GM19023 (cell line): ENCODE results near the gene EDARADD.
"Not testable (repeated sequence)": the region's sequence is repeated elsewhere in the genome, so short reads cannot be mapped to it uniquely, and the experiment has no call there.

Source experiments
- ATAC-seq: cut with Tn5 transposase; IDR thresholded peaks from one replicate; pipeline ENCODE4 v1.9.1; 2021; ENCODE audit warnings: mild to moderate bottlenecking, moderate library complexity; ENCODE audit not compliant: unreplicated experiment

EDARADD gene

GRCh38 chr1:236426215-236426614, 32.1 kb downstream of the EDARADD start:
- ATAC-seq = no peak

- ATAC-seq = no peak
These were observed 35.7 kb downstream of the EDARADD start for GRCh38 chr1:236429715-236430274.

- ATAC-seq = no peak
These were observed 39.8 kb downstream of the EDARADD start for GRCh38 chr1:236433819-236434315.

- no peak for ATAC-seq
These were observed 44.5 kb downstream of the EDARADD start for GRCh38 chr1:236438614-236439013.

GRCh38 chr1:236440373-236440772, 46.3 kb downstream of the EDARADD start:
- no peak for ATAC-seq

- ATAC-seq = no peak
These were observed 56.7 kb downstream of the EDARADD start for GRCh38 chr1:236450779-236451178.

- ATAC-seq = no peak
These were observed 57.8 kb downstream of the EDARADD start for GRCh38 chr1:236451796-236452373.

GRCh38 chr1:236455243-236455642, 61.2 kb downstream of the EDARADD start:
- ATAC-seq = no peak

GRCh38 chr1:236457775-236458174, 63.7 kb downstream of the EDARADD start:
- ATAC-seq = peak; percentile 64

- ATAC-seq = no peak
These were observed 64.9 kb downstream of the EDARADD start for GRCh38 chr1:236458996-236459395.

GRCh38 chr1:236460103-236460502, 66.0 kb downstream of the EDARADD start:
- no peak for ATAC-seq

- ATAC-seq = not testable (repeated sequence)
These were observed 70.1 kb downstream of the EDARADD start for GRCh38 chr1:236464197-236464596.

- peak; percentile 19 for ATAC-seq
These were observed 71.3 kb downstream of the EDARADD start for GRCh38 chr1:236465231-236465958.

GRCh38 chr1:236465959-236466303, 71.8 kb downstream of the EDARADD start:
- ATAC-seq = peak; percentile 82

- ATAC-seq = no peak
These were observed 73.2 kb downstream of the EDARADD start for GRCh38 chr1:236467327-236467641.

- no peak for ATAC-seq
These were observed 74.5 kb downstream of the EDARADD start for GRCh38 chr1:236468625-236469024.

- ATAC-seq = no peak
These were observed 75.4 kb downstream of the EDARADD start for GRCh38 chr1:236469466-236469865.

GRCh38 chr1:236471096-236471495, 77.0 kb downstream of the EDARADD start:
- no peak for ATAC-seq

- no peak for ATAC-seq
These were observed 77.6 kb downstream of the EDARADD start for GRCh38 chr1:236471653-236472052.

GRCh38 chr1:236472850-236473788, 79.0 kb downstream of the EDARADD start:
- ATAC-seq = no peak

GRCh38 chr1:236476019-236476418, 81.9 kb downstream of the EDARADD start:
- ATAC-seq = no peak
